ENCODE results near the gene SLC6A7.

The SLC6A7 gene

DNA sequence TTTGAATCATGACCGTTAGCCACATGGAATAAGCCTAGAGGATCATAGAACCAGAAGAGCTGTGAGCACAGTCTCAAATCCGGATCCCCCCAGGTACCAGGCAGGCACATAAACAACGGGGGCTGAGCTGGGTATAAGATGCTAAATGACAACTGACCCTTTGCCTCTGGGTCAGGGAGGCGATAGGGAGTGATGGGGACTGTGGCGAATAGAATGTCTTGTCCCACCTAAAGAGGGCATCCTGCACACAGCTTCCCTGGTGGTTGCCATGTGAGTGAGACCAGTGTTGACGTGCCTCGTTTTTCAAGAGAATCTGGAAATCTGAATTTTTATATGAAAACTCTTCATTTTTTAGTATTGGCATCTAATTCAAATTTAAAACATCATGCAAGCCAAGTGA is 33.6 kb downstream of the SLC6A7 start (continued):
- no peak for TF ChIP-seq ZBTB8A (tag by site-specific recombination; IDR thresholded peaks at IDR 0.05)
- TF ChIP-seq ZNF571 (tag by site-specific recombination; IDR thresholded peaks at IDR 0.05), result no peak
- no peak for TF ChIP-seq ZBTB17 (tag by site-specific recombination; IDR thresholded peaks at IDR 0.05)
- TF ChIP-seq, protein P1, sequence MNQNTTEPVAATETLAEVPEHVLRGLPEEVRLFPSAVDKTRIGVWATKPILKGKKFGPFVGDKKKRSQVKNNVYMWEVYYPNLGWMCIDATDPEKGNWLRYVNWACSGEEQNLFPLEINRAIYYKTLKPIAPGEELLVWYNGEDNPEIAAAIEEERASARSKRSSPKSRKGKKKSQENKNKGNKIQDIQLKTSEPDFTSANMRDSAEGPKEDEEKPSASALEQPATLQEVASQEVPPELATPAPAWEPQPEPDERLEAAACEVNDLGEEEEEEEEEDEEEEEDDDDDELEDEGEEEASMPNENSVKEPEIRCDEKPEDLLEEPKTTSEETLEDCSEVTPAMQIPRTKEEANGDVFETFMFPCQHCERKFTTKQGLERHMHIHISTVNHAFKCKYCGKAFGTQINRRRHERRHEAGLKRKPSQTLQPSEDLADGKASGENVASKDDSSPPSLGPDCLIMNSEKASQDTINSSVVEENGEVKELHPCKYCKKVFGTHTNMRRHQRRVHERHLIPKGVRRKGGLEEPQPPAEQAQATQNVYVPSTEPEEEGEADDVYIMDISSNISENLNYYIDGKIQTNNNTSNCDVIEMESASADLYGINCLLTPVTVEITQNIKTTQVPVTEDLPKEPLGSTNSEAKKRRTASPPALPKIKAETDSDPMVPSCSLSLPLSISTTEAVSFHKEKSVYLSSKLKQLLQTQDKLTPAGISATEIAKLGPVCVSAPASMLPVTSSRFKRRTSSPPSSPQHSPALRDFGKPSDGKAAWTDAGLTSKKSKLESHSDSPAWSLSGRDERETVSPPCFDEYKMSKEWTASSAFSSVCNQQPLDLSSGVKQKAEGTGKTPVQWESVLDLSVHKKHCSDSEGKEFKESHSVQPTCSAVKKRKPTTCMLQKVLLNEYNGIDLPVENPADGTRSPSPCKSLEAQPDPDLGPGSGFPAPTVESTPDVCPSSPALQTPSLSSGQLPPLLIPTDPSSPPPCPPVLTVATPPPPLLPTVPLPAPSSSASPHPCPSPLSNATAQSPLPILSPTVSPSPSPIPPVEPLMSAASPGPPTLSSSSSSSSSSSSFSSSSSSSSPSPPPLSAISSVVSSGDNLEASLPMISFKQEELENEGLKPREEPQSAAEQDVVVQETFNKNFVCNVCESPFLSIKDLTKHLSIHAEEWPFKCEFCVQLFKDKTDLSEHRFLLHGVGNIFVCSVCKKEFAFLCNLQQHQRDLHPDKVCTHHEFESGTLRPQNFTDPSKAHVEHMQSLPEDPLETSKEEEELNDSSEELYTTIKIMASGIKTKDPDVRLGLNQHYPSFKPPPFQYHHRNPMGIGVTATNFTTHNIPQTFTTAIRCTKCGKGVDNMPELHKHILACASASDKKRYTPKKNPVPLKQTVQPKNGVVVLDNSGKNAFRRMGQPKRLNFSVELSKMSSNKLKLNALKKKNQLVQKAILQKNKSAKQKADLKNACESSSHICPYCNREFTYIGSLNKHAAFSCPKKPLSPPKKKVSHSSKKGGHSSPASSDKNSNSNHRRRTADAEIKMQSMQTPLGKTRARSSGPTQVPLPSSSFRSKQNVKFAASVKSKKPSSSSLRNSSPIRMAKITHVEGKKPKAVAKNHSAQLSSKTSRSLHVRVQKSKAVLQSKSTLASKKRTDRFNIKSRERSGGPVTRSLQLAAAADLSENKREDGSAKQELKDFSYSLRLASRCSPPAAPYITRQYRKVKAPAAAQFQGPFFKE (tag by site-specific recombination; IDR thresholded peaks at IDR 0.05; ENCODE audit: borderline replicate concordance), result no peak
- no peak for TF ChIP-seq GLI2 (tag by site-specific recombination; IDR thresholded peaks at IDR 0.05; ENCODE audit: borderline replicate concordance, low read depth)

DNA sequence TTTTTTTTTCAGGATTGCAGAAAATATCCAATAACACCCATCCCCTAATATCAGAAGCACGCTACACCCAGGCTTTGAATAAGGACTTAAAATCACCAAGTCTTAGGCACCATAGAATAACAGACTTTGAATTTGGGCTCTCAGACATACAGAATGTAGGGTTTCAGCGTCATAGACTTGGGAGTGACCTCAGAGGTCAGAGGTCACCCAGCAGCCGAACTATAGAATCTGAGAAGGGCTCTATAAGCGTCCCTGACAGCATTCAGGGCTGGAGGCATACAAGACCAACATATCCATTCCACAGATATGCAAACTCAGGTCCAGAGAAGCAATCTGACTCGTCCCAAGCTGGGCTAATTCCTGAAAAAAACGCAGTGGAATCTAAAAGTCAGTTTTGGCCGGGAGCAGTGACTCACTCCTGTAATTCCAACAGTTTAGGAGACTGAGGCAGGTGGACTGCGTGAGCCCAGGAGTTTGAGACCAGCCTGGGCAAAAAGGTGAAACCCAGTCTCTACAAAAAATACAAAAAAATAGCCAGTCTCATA is 34.7 kb downstream of the SLC6A7 start:
- Histone ChIP-seq H3K9me3 (ENCODE audit: control insufficient read depth, insufficient read depth, low read depth, low read length) (no peaks in the 10 kb centered on the region), H3K4me3 (ENCODE audit: low read depth, low read length) (no peak overlapping the region), H3K36me3 (ENCODE audit: control insufficient read depth in 2 of 2, insufficient read depth in 1 of 2, low read length in 2 of 2) (no peaks in the 10 kb centered on the region), H3K4me1 (ENCODE audit: control insufficient read depth, insufficient read depth, low read length) (no peaks in the 10 kb centered on the region), H3K27ac (ENCODE audit: extremely low read depth, low read depth, low read length) (no peak overlapping the region)
- CTCF ChIA-PET, result interaction anchor here (1.0 kb wide), 1 partner anchor 64 kb away, joined by 11 read pairs; no protein-coding TSS in a partner anchor
- POLR2A ChIA-PET, result no interaction called here
- TF ChIP-seq, protein P2, sequence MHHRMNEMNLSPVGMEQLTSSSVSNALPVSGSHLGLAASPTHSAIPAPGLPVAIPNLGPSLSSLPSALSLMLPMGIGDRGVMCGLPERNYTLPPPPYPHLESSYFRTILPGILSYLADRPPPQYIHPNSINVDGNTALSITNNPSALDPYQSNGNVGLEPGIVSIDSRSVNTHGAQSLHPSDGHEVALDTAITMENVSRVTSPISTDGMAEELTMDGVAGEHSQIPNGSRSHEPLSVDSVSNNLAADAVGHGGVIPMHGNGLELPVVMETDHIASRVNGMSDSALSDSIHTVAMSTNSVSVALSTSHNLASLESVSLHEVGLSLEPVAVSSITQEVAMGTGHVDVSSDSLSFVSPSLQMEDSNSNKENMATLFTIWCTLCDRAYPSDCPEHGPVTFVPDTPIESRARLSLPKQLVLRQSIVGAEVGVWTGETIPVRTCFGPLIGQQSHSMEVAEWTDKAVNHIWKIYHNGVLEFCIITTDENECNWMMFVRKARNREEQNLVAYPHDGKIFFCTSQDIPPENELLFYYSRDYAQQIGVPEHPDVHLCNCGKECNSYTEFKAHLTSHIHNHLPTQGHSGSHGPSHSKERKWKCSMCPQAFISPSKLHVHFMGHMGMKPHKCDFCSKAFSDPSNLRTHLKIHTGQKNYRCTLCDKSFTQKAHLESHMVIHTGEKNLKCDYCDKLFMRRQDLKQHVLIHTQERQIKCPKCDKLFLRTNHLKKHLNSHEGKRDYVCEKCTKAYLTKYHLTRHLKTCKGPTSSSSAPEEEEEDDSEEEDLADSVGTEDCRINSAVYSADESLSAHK (tag by site-specific recombination; IDR thresholded peaks at IDR 0.05), result no peak
- no peak for TF ChIP-seq SP3 (tag by site-specific recombination; IDR thresholded peaks at IDR 0.05)
- TF ChIP-seq, protein P3, sequence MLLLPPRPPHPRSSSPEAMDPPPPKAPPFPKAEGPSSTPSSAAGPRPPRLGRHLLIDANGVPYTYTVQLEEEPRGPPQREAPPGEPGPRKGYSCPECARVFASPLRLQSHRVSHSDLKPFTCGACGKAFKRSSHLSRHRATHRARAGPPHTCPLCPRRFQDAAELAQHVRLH (tag by site-specific recombination; IDR thresholded peaks at IDR 0.05), result no peak
- no peak for TF ChIP-seq KLF10 (tag by site-specific recombination; IDR thresholded peaks at IDR 0.05)
- TF ChIP-seq, protein P4, sequence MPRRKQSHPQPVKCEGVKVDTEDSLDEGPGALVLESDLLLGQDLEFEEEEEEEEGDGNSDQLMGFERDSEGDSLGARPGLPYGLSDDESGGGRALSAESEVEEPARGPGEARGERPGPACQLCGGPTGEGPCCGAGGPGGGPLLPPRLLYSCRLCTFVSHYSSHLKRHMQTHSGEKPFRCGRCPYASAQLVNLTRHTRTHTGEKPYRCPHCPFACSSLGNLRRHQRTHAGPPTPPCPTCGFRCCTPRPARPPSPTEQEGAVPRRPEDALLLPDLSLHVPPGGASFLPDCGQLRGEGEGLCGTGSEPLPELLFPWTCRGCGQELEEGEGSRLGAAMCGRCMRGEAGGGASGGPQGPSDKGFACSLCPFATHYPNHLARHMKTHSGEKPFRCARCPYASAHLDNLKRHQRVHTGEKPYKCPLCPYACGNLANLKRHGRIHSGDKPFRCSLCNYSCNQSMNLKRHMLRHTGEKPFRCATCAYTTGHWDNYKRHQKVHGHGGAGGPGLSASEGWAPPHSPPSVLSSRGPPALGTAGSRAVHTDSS (tag by site-specific recombination; IDR thresholded peaks at IDR 0.05), result no peak
- TF ChIP-seq ZNF621 (tag by site-specific recombination; IDR thresholded peaks at IDR 0.05), result no peak
- TF ChIP-seq, protein P5, sequence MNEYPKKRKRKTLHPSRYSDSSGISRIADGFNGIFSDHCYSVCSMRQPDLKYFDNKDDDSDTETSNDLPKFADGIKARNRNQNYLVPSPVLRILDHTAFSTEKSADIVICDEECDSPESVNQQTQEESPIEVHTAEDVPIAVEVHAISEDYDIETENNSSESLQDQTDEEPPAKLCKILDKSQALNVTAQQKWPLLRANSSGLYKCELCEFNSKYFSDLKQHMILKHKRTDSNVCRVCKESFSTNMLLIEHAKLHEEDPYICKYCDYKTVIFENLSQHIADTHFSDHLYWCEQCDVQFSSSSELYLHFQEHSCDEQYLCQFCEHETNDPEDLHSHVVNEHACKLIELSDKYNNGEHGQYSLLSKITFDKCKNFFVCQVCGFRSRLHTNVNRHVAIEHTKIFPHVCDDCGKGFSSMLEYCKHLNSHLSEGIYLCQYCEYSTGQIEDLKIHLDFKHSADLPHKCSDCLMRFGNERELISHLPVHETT (tag by site-specific recombination; IDR thresholded peaks at IDR 0.05), result no peak
- no peak for TF ChIP-seq IKZF3 (tag by site-specific recombination; IDR thresholded peaks at IDR 0.05)

Data from HEK293 (cell line).